ENCODE results near the gene ANKS1A. TPM values are rescaled to one million over a fixed set of nuclear protein-coding genes. Genes with fewer than 3 reads are reported as not detected.
A peak's percentile ranks its signal among the peaks of the same experiment; 100 is the strongest.
"Not testable (repeated sequence)": the region's sequence is repeated elsewhere in the genome, so short reads cannot be mapped to it uniquely, and the experiment has no call there.

The ANKS1A gene
- polyA plus RNA-seq, 4 donors, result 37.4 to 49.0 (median 44.5) TPM

GRCh38 chr6:34877869-34878485 lies 11.1 kb upstream of the ANKS1A start:
- no peak for DNase-seq (ENCODE audit: low read depth in 4 of 4, low spot score in 3 of 4)

- not testable (repeated sequence) for DNase-seq (ENCODE audit: low read depth in 4 of 4, low spot score in 3 of 4)
Observed at GRCh38 chr6:34884073-34884472, 5.0 kb upstream of the ANKS1A start.

GRCh38 chr6:34884996-34885395 lies 4.1 kb upstream of the ANKS1A start:
- no peak for DNase-seq (ENCODE audit: low read depth in 4 of 4, low spot score in 3 of 4)

GRCh38 chr6:34885837-34886236 lies 3.2 kb upstream of the ANKS1A start:
- not testable (repeated sequence) for DNase-seq (ENCODE audit: low read depth in 4 of 4, low spot score in 3 of 4)

DNA sequence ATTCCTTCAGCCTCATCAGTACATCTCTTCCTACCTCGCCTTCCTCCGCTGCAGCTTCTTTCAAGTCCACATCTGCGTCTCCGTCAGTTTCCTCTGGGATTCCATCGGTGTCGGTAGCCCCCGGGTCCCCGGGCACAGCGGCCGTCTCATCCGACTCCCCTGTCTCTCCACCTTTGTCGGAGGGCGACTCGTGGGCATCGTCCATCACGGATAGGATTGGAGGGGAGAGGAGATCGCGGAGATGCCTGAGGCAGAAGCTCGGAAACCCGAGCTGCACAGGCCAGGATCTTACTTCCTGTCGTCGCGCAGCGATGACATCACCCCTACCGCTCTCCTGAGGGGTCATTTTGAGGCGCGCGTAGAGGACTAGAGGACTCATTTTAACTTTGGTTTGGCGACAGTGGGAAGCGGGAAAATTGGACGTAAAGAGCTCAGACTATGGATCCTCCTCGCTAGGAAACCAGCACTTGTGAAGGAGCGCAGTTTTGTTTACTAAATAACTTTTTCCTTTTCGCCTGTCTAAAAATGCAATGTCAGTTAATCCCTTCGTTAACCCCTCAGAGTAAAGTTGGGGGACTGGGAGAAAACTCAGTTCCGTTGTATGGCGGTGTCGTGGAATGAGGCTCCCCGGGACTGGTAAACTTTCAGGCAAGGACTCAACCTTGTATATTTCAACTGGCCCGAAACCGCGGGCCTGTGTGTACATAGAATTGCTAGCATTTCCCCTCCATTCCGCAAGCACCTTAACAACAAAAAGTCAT lies 1.1 kb upstream of the ANKS1A start, which contains the start of gene TAF11:
Gene TAF11 (minus strand): TSS at position 290 of the 761 bp plus-strand sequence. CDS start 85 bp downstream, at position 205.
- peak; percentile 92 to 94 (median 94) for DNase-seq (ENCODE audit: low read depth in 4 of 4, low spot score in 3 of 4)

- DNase-seq (ENCODE audit: low read depth in 4 of 4, low spot score in 3 of 4), result no peak
Observed at GRCh38 chr6:34888514-34888856, 570 bp upstream of the ANKS1A start.

DNA sequence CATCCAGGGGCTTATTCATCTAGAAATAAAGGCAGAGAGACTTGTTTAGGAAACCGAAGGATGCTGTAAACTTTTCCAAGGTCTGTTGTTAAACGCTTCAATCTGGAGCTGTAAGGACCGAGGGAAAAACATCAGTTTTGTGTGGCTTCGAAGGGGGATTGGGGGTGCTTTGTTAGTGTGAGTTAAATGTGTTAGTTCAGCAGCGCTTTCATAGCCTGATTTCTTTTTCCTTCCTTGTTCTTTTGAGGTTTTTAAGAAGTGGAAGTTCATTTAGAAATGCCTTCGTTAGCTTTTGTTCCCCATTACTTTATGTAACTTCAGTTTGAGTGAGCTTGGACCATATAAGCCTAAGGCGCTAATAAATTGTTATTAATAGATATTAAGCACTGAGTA lies 1.5 kb downstream of the ANKS1A start:
- DNase-seq (ENCODE audit: low read depth in 4 of 4, low spot score in 3 of 4), result no peak

GRCh38 chr6:34891296-34891695 lies 2.2 kb downstream of the ANKS1A start:
- DNase-seq (ENCODE audit: low read depth in 4 of 4, low spot score in 3 of 4), result no peak

DNA sequence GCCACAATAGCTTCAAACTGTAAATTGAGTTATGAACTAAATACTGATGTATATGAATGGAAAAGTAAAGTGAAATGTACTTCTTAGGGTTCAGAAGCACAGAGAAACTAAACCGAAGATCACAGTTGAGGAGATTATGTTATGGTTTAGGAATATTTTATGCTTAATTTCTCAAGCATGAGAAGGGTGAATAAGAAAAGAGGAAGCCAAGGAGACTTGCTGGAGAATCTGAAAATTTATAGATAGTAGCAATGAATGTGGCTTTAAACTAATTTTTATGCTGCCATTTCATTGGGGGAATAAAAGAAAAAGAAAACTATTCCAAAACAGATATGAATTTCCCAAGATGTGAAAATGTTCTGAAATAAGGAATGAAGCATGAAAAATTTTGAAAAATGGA lies 5.6 kb downstream of the ANKS1A start:
- DNase-seq (ENCODE audit: low read depth in 4 of 4, low spot score in 3 of 4), result no peak

DNA sequence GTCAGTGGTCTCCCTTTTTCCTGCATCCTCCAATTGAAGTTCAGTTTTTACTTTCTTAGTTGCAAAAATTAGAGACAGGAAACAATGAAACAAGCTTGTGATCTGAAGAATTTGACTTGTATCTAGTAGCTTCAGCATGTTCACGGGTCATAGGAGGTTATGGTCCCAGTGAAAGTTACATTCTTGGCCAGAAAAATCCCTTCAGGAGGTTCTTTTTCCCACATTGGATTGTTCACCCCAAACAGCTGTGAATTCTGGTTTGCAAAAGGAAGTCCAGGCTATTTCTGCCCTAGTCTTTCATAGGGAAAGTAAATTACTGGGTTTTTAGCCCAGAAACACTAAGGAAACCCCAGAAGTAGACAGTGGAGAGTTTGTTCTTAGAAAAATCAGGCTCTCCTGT lies 8.1 kb downstream of the ANKS1A start:
- no peak for DNase-seq (ENCODE audit: low read depth in 4 of 4, low spot score in 3 of 4)

DNA sequence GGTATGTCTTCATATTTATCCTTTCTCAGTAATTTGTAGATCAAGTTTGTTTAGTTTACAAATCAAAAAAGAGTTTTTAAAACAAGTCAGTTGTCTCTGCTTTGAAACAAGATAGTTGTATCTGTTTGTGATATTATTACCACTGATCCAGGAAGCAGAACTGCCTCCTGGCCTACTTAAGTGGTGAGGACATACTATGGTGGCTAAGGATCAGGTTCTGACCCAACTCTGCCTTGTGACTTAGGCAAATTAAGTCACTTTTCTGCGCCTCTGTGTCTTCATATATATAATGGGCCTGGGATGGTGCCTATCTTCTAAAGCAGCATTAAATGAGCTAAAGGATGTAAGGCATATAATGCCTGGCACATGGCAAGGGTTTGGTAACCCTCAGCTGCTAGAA lies 8.7 kb downstream of the ANKS1A start:
- DNase-seq (ENCODE audit: low read depth in 4 of 4, low spot score in 3 of 4), result no peak

- not testable (repeated sequence) for DNase-seq (ENCODE audit: low read depth in 4 of 4, low spot score in 3 of 4)
Observed at GRCh38 chr6:34899748-34900147, 10.7 kb downstream of the ANKS1A start.

DNA sequence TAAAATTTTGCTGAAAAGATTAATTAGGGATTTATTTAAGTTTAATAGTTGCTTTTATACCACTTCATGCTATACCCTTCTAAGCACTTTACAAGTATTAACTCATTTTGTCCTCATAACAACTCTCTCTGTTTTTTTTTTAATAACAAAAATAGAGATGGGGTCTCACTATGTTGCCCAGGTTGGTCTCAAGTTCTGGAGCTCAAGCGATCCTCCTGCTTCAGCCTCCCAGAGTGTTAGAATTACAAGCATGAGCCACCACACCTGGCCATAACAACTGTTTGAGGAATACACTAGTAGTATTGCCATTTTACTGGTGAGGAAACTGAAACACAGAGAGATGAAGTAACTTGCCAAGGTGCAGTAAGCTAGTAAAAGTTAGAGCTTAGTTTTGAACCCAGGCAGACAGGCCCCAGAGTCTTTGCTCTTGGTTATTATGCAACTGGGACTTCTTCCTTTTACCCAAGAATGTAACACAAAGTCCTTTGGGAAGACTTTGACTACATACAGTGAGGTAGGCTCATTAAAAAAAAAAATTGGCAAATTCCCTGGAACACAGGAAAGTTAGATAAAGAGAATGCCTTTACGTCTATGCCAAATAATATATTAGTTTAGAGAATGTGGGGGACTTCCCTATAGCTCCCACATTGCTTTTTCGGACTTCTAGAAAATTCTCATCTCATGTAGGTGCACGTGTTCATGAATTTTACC lies 11.4 kb downstream of the ANKS1A start:
- no peak for DNase-seq (ENCODE audit: low read depth in 4 of 4, low spot score in 3 of 4)

DNA sequence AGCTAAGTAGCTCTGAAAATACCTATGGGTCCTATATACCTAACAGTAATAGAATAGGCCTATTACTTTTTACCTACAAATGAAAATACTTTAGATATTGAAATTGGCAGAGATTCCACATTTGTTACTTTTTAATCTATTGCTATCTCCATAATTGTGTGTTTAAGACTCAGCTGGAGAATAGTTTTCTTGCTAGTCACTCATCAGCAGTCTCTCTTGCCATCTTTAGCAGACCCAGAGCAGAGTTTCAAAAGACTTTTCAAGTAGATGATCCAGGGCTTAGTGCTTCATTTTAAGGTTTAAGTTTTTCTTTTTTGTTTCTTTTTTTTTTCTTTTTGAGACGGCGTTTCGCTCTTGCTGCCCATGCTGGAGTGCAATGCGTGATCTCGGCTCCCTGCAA lies 12.9 kb downstream of the ANKS1A start:
- no peak for DNase-seq (ENCODE audit: low read depth in 4 of 4, low spot score in 3 of 4)

GRCh38 chr6:34904990-34905613 lies 16.0 kb downstream of the ANKS1A start:
- DNase-seq (ENCODE audit: low read depth in 4 of 4, low spot score in 3 of 4), result no peak

DNA sequence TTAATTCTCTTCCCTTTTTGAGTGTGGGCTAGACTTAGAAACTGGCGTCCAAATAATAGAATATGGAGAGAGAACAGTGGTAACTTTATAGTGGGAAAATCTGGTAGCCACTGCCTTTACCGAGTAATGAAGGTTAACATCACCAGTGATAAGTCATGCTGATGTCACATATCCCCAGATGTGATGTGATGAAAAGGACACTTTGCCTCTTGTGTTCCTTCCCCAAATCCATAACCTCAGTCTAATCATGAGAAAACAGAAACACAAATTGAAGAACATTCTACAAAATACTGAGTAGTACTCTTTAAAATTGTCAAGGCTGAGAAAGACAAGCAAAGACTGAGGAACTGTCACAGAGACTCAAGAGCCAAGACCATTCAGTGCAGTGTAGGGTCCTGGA lies 17.8 kb downstream of the ANKS1A start:
- no peak for DNase-seq (ENCODE audit: low read depth in 4 of 4, low spot score in 3 of 4)

DNA sequence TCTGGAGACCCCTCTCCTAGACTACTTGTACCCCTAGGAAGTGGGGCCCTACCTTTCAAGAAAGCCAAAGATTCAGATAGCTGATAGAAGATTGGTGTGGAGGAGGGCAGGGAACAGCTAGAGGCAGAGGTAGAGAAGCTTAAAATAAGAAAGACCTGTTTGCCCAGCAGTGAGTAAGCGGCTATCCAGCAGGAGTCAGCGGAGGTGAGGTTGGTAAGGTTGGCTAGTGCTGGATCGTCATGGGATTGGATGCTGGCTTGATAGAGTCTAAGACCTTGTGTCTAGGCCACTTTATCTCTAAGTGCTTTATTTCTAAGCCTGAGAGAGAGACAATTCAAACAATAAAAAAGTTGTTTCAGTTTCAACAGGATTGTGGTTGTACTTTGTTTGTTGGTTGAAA lies 19.1 kb downstream of the ANKS1A start:
- no peak for DNase-seq (ENCODE audit: low read depth in 4 of 4, low spot score in 3 of 4)

GRCh38 chr6:34909320-34909883 lies 20.3 kb downstream of the ANKS1A start:
- DNase-seq (ENCODE audit: low read depth in 4 of 4, low spot score in 3 of 4), result no peak

DNA sequence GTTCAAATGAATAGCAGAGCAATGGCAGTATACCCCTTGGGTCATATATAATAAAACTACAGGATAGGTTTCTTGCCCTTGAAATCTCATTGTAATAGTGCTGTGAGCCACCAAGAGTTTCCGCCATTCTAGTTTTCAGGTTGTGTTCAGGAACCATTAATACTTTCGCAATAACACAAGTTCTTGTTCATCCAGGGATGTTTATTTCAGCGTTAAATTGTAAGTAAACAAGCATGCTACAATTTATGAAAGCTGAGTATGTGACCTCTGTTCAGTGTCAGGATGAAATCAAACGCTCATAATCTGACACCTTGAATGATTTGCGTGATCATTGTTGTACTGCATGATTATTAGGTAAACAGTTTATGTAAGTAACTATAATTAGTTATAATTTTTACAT lies 22.8 kb downstream of the ANKS1A start:
- no peak for DNase-seq (ENCODE audit: low read depth in 4 of 4, low spot score in 3 of 4)

- DNase-seq (ENCODE audit: low read depth in 4 of 4, low spot score in 3 of 4), result no peak
Observed at GRCh38 chr6:34912715-34913464, 23.8 kb downstream of the ANKS1A start.
